Memory B cell (primary cell): Measurements from ENCODE around the gene CGB2.
A peak's percentile ranks its signal among the peaks of the same experiment; 100 is the strongest.

Source experiments
- ATAC-seq: fragments of 150-1000 bp; cut with Tn5 transposase; 2 replicates; pipeline ENCODE4 v1.10.0; 2021; ENCODE audit warnings: low read depth, mild to moderate bottlenecking, moderate library complexity
- DNase-seq, 2 donors: peaks; one replicate each; pipeline ENCODE4 v3.0.0; 2022; ENCODE audit warnings: low spot score in 2 of 2
- H3K27ac Mint-ChIP-seq: one replicate; pipeline ENCODE4 v1.8.0; 2022; ENCODE audit warnings: mild to moderate bottlenecking, moderate library complexity, mixed read lengths
- H3K27me3 Mint-ChIP-seq: one replicate; pipeline ENCODE4 v1.8.0; 2022; ENCODE audit warnings: mixed read lengths
- H3K36me3 Mint-ChIP-seq: one replicate; pipeline ENCODE4 v1.8.0; 2022; ENCODE audit warnings: mild to moderate bottlenecking, mixed read lengths
- H3K4me1 Mint-ChIP-seq: one replicate; pipeline ENCODE4 v1.8.0; 2022; ENCODE audit warnings: mixed read lengths
- H3K4me3 Mint-ChIP-seq: one replicate; pipeline ENCODE4 v1.8.0; 2022; ENCODE audit warnings: mild to moderate bottlenecking, moderate library complexity, mixed read lengths
- H3K9me3 Mint-ChIP-seq: one replicate; pipeline ENCODE4 v1.8.0; 2022; ENCODE audit warnings: mixed read lengths

The CGB2 gene

GRCh38 chr19:48994035-48994386 lies 37.7 kb upstream of the CGB2 start:
- ATAC-seq (no peak), DNase-seq (no peak)
- Mint-ChIP-seq H3K4me1 (peaks cover 37% of the 10 kb centered on the region), H3K27ac (peak overlapping the region; percentile 95), H3K36me3 (peaks cover 7% of the 10 kb centered on the region), H3K27me3 (no peaks in the 10 kb centered on the region), H3K4me3 (peak overlapping the region; percentile 95), H3K9me3 (no peaks in the 10 kb centered on the region)

- Mint-ChIP-seq H3K27ac (no peak overlapping the region), H3K36me3 (peaks cover 2% of the 10 kb centered on the region), H3K4me1 (peaks cover 23% of the 10 kb centered on the region), H3K9me3 (no peaks in the 10 kb centered on the region), H3K4me3 (no peak overlapping the region), H3K27me3 (no peaks in the 10 kb centered on the region)
- DNase-seq: peak in 1 of 2 donors; percentile 28
- ATAC-seq: no peak
Measured at GRCh38 chr19:48997972-48998371, 33.7 kb upstream of the CGB2 start.

DNA sequence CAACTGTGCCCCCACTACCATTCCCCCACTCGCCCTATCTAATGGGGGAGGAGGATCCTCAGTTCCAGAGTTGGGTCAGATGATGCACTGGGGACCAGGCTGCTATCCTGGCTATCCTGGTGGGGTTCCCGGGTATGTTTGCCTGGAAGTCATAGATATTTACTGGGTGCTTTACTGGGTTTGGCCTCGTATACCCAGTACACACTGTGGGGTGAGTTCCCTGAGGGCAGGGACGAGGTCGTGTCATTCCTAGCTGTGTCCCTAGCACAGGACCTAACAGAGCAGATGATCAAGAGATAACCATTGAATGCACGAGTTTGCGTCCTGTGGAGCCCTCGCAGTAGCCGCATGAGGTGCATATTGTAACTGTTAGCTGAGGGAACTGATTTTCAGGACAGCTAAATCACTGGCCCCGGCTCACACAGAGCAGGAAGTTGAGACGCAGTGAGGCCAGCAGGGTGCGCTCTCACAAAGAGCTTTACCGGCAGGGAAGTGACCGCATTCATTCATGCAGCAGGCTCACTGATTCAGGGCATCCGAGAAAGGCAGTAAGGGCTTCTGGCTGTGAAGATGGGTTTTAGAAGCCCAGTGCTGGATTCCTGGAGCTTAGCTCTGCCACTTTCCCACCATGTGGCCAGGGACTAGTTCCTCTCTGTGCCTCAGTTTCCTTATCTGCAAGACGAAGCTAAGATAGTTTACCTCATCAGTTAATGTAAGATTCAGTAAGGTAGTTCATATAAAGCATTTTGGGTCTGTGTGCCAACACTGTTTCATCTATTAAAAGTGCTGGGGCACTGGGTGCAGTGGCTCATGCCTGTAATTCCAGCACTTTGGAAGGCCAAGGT lies 32.0 kb upstream of the CGB2 start:
- Mint-ChIP-seq H3K9me3 (no peaks in the 10 kb centered on the region), H3K4me1 (peaks cover 17% of the 10 kb centered on the region), H3K27ac (no peak overlapping the region), H3K36me3 (peaks cover 6% of the 10 kb centered on the region), H3K27me3 (no peaks in the 10 kb centered on the region), H3K4me3 (no peak overlapping the region)
- DNase-seq (peak; percentile 56 to 59), ATAC-seq (peak; percentile 98)

DNA sequence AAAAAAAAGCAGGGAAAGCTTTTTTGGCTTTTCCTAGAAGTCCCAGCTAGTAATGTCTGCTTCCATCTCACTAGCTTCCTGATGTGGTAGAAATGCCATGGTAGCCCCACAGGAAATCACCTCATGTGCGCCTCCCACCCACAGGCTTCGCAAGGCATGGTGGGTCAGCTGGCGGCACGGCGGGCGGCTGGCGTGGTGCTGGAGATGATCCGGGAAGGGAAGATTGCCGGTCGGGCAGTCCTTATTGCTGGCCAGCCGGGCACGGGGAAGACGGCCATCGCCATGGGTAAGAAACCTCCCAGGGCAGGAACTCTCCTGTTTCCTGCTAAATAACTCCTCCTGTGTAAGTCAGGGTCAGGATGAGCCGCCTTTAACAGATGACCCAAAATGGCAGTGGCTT lies 27.6 kb upstream of the CGB2 start:
- no peak for ATAC-seq
- Mint-ChIP-seq H3K36me3 (peaks cover 16% of the 10 kb centered on the region), H3K27ac (no peak overlapping the region), H3K27me3 (no peaks in the 10 kb centered on the region), H3K9me3 (no peaks in the 10 kb centered on the region), H3K4me1 (peaks cover 7% of the 10 kb centered on the region), H3K4me3 (no peak overlapping the region)
- no peak for DNase-seq

DNA sequence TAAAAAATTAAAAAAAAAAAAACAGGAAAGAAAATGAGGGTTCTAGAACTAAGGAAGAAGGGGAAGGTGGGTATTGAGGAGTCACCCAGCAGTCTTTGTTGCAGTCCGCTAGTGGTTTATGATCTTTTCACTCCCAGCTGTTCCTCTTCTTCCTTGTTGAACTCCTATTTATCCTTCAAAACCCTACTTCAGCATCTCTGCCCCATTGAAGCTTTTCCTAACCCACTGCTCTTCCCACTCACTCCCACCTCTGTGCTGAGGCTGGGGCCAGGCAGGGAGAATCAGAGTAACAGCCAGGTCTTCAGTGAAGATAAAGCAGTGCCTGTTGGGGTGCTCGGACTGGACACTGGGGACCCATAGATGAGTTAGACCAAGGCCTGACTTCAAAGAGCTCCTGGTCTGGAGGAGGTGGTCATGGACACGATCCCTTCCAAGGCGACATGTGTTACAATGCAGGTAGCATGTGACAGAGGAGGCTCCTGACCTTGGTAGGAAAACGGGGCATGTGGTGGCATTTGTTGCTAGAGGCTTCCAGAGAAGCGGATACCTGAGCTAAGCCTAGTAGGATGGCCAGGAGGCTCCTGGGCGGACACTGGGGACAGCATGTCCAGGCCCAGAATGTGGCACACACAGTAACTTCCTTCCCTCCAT lies 26.6 kb upstream of the CGB2 start:
- Mint-ChIP-seq H3K4me1 (no peaks in the 10 kb centered on the region), H3K9me3 (no peaks in the 10 kb centered on the region), H3K36me3 (peaks cover 20% of the 10 kb centered on the region), H3K27me3 (no peaks in the 10 kb centered on the region), H3K4me3 (no peak overlapping the region), H3K27ac (no peak overlapping the region)
- no peak for ATAC-seq
- no peak for DNase-seq

DNA sequence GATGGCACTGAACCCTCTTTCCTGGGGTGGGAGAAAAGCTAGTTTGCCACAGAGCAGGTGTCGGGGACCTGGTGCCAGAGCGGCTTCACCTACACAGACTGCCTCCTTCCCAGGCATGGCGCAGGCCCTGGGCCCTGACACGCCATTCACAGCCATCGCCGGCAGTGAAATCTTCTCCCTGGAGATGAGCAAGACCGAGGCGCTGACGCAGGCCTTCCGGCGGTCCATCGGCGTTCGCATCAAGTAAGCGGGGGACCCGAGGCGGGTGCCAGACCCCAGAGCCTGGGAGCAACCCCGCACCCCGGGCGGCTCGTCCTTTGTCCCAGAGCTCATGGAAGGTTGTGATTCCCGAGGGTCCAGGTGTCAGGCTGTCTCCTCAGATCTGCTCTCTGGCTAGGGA lies 24.8 kb upstream of the CGB2 start:
- ATAC-seq (no peak), DNase-seq (no peak)
- H3K9me3 Mint-ChIP-seq: no peaks in the 10 kb centered on the region
- H3K36me3 Mint-ChIP-seq: peaks cover 25% of the 10 kb centered on the region
- H3K4me3 Mint-ChIP-seq: no peak overlapping the region
- no peaks in the 10 kb centered on the region for H3K4me1 Mint-ChIP-seq
- H3K27me3 Mint-ChIP-seq: no peaks in the 10 kb centered on the region
- no peak overlapping the region for H3K27ac Mint-ChIP-seq

- H3K9me3 Mint-ChIP-seq: no peaks in the 10 kb centered on the region
- no peaks in the 10 kb centered on the region for H3K27me3 Mint-ChIP-seq
- peaks cover 25% of the 10 kb centered on the region for H3K36me3 Mint-ChIP-seq
- ATAC-seq (no peak), DNase-seq (no peak)
- H3K4me3 Mint-ChIP-seq: no peak overlapping the region
- H3K4me1 Mint-ChIP-seq: no peaks in the 10 kb centered on the region
- H3K27ac Mint-ChIP-seq: no peak overlapping the region
Measured at GRCh38 chr19:49009828-49010227, 21.9 kb upstream of the CGB2 start.

DNA sequence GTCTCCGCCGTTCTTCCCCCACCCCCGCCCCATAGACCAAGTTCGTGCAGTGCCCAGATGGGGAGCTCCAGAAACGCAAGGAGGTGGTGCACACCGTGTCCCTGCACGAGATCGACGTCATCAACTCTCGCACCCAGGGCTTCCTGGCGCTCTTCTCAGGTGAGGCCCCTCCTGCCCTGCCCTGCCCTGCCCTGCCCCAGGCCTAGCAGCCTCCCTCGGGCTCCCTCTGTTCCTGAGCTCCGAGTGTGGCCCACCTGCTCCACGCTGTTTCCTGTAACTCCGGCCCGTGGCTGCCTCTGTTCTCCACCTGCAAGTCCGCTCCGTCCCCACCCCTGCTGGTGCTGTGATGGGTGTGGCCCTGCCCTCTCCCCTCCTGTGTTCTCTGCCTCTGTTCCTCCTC lies 21.2 kb upstream of the CGB2 start:
- Mint-ChIP-seq H3K27ac (no peak overlapping the region), H3K4me3 (no peak overlapping the region), H3K9me3 (no peaks in the 10 kb centered on the region), H3K27me3 (no peaks in the 10 kb centered on the region), H3K4me1 (no peaks in the 10 kb centered on the region), H3K36me3 (peaks cover 21% of the 10 kb centered on the region)
- DNase-seq (no peak), ATAC-seq (no peak)

DNA sequence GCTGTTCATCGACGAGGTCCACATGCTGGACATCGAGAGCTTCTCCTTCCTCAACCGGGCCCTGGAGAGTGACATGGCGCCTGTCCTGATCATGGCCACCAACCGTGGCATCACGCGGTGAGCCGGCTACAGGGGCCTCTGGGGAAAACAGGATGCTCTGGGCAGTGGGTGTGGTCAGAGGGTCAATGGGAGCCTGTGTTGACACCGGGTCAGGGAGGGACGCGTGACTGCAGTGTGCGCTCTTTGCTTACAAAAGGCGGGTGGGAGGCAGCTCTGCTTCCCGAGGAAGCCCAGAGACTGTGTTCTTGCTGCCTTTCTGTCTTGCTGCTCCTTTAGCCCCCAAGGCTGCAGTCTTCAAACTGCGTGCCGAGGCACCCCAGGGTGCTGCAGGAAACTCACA lies 20.5 kb upstream of the CGB2 start:
- Mint-ChIP-seq H3K4me1 (no peaks in the 10 kb centered on the region), H3K4me3 (no peak overlapping the region), H3K9me3 (no peaks in the 10 kb centered on the region), H3K27ac (no peak overlapping the region), H3K36me3 (peaks cover 20% of the 10 kb centered on the region), H3K27me3 (no peaks in the 10 kb centered on the region)
- no peak for ATAC-seq
- DNase-seq: no peak

GRCh38 chr19:49014123-49014869 lies 17.4 kb upstream of the CGB2 start:
- Mint-ChIP-seq H3K4me1 (peaks cover 4% of the 10 kb centered on the region), H3K27ac (no peak overlapping the region), H3K4me3 (no peak overlapping the region), H3K9me3 (no peaks in the 10 kb centered on the region), H3K27me3 (no peaks in the 10 kb centered on the region), H3K36me3 (peaks cover 15% of the 10 kb centered on the region)
- ATAC-seq (no peak), DNase-seq (no peak)

DNA sequence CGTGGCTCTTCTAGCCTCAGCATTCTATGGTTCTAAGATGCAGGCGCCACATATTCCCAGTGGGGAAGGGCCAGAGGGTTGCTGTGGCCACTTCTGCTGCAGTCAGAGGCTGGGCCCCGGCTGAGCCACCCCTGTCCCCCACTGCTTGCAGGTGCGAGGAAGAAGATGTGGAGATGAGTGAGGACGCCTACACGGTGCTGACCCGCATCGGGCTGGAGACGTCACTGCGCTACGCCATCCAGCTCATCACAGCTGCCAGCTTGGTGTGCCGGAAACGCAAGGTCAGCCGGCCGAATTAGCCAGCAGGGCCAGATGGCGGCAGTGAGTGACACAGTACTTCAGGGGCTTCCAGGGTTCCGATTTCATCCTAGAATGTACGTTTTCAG lies 16.8 kb upstream of the CGB2 start:
- Mint-ChIP-seq H3K9me3 (no peaks in the 10 kb centered on the region), H3K36me3 (peaks cover 13% of the 10 kb centered on the region), H3K4me1 (peaks cover 5% of the 10 kb centered on the region), H3K27me3 (no peaks in the 10 kb centered on the region), H3K27ac (no peak overlapping the region), H3K4me3 (no peak overlapping the region)
- ATAC-seq: no peak
- DNase-seq: no peak

DNA sequence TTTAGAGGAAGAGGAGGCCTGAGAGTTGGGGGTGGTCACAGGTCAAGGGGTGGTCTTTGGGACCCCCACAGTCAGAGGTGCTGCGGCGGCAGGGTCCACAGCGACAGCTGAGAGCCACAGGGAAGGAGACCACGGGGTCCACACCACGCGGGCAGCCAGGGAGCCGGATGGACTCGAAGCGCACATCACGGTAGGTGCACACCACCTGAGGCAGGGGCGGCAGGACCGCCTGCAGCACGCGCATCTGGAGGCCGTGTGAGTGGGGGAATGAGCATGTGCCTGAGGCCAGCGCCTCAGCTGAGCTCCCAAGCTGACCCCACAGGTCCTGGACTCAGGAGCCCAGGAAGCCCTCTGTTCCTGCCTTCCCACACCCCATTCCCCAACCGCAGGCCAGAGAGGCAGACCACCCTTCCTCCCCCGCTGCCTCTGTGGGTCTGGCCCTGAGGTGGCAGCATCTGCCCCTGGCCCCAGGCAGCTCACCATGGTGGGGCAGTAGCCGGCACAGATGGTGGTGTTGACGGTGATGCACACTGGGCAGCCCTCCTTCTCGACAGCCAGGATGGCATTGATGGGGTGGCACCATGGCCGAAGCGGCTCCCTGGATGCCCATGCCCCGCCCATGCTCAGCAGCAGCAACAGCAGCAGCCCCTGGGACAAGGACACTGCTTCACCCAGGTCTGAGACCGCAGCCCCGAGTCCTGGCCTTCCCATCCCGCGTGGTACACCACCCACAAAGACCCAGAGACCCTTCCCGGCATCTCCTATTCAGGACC lies 15.4 kb upstream of the CGB2 start:
- no peak for DNase-seq
- Mint-ChIP-seq H3K4me1 (peaks cover 13% of the 10 kb centered on the region), H3K27me3 (no peaks in the 10 kb centered on the region), H3K9me3 (no peaks in the 10 kb centered on the region), H3K27ac (no peak overlapping the region), H3K4me3 (peak overlapping the region; percentile 63), H3K36me3 (peaks cover 4% of the 10 kb centered on the region)
- no peak for ATAC-seq

- Mint-ChIP-seq H3K36me3 (peaks cover 4% of the 10 kb centered on the region), H3K4me3 (peak within 1 kb of the TSS; percentile 83), H3K27ac (no peak within 1 kb of the TSS), H3K27me3 (no peaks in the 10 kb centered on the region), H3K9me3 (no peaks in the 10 kb centered on the region), H3K4me1 (peaks cover 16% of the 10 kb centered on the region)
- no peak for ATAC-seq
- DNase-seq: no peak
Measured at GRCh38 chr19:49017041-49017665, 14.5 kb upstream of the CGB2 start, which contains the start of gene LHB. TSS of gene LHB (minus strand) at chr19:49017091. CDS start at chr19:49017081, 10 bp downstream.
